HG03045 (cell line): Measurements from ENCODE around the gene RGN.
A peak's percentile ranks its signal among the peaks of the same experiment; 100 is the strongest.
"Not testable (repeated sequence)": the region's sequence is repeated elsewhere in the genome, so short reads cannot be mapped to it uniquely, and the experiment has no call there.

Experiments used
- ATAC-seq: cut with Tn5 transposase; IDR thresholded peaks from one replicate; pipeline ENCODE4 v1.9.1; 2021; ENCODE audit warnings: mild to moderate bottlenecking, moderate library complexity; ENCODE audit not compliant: unreplicated experiment

Gene RGN

GRCh38 chrX:47116551-47117110 lies 38.4 kb downstream of the RGN start:
- ATAC-seq = not testable (repeated sequence)

- ATAC-seq = not testable (repeated sequence)
Measured at GRCh38 chrX:47124466-47124865, 46.2 kb downstream of the RGN start.

- ATAC-seq = peak; percentile 97
Measured at GRCh38 chrX:47129157-47129898, 51.1 kb downstream of the RGN start.

- ATAC-seq = no peak
Measured at GRCh38 chrX:47129899-47130358, 51.7 kb downstream of the RGN start.

GRCh38 chrX:47133493-47133892 lies 55.2 kb downstream of the RGN start:
- ATAC-seq = no peak

GRCh38 chrX:47135650-47136049 lies 57.4 kb downstream of the RGN start:
- ATAC-seq = not testable (repeated sequence)

GRCh38 chrX:47138171-47138570 lies 59.9 kb downstream of the RGN start:
- ATAC-seq = no peak
